ENCODE data around the gene C6orf89.

DNA sequence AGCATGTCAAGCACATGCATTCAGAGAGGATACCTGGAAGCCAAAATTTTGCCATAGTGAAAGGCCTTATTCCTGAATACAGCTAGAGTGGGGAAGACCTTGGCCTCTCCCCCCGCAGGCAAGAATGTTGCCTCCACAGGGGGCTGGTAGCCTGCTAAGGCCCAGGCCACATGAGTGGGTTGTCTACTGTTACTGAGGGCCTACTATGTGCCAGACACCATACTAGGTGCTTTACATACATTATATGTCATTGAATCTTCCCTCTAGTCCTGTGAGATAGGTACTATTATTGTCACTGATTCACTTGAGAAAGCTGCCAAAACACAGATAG is 68.1 kb downstream of the C6orf89 start:
- no peak for TF ChIP-seq CTCF (IDR thresholded peaks at IDR 0.05)
- TF ChIP-seq EP300 (IDR thresholded peaks at IDR 0.05; ENCODE audit: low read depth) = no peak
- TF ChIP-seq POLR2A (IDR thresholded peaks at IDR 0.05) = no peak
- TF ChIP-seq POLR2AphosphoS5 (IDR thresholded peaks at IDR 0.05) = no peak
